BLaER1 (cell line): Measurements from ENCODE around the gene CLDN7.

Source experiments
- H3K27ac ChIP-seq: shearing (Covaris generic); formaldehyde crosslinking; 2 replicates; pipeline ENCODE4 v1.8.1; 2022
- H3K27me3 ChIP-seq: shearing (Covaris generic); formaldehyde crosslinking; 2 replicates; pipeline ENCODE4 v1.8.1; 2022
- H3K36me3 ChIP-seq: shearing (Covaris generic); formaldehyde crosslinking; 2 replicates; pipeline ENCODE4 v1.8.1; 2022
- H3K4me1 ChIP-seq: shearing (Covaris generic); formaldehyde crosslinking; 2 replicates; pipeline ENCODE4 v1.8.1; 2022
- H3K4me2 ChIP-seq: shearing (Covaris generic); formaldehyde crosslinking; 2 replicates; pipeline ENCODE4 v1.8.1; 2022
- H3K4me3 ChIP-seq: shearing (Covaris generic); formaldehyde crosslinking; 2 replicates; pipeline ENCODE4 v1.8.1; 2022
- H3K9ac ChIP-seq: shearing (Covaris generic); formaldehyde crosslinking; 2 replicates; pipeline ENCODE4 v1.8.1; 2022
- H3K9me3 ChIP-seq: shearing (Covaris generic); formaldehyde crosslinking; 2 replicates; pipeline ENCODE4 v1.8.1; 2022
- H4K20me1 ChIP-seq: shearing (Covaris generic); formaldehyde crosslinking; 2 replicates; pipeline ENCODE4 v1.8.1; 2022
- Cebpa-rat ChIP-seq: shearing (Covaris generic); IDR thresholded peaks from 2 replicates; pipeline ENCODE4 v1.8.1; 2022

Gene CLDN7

DNA sequence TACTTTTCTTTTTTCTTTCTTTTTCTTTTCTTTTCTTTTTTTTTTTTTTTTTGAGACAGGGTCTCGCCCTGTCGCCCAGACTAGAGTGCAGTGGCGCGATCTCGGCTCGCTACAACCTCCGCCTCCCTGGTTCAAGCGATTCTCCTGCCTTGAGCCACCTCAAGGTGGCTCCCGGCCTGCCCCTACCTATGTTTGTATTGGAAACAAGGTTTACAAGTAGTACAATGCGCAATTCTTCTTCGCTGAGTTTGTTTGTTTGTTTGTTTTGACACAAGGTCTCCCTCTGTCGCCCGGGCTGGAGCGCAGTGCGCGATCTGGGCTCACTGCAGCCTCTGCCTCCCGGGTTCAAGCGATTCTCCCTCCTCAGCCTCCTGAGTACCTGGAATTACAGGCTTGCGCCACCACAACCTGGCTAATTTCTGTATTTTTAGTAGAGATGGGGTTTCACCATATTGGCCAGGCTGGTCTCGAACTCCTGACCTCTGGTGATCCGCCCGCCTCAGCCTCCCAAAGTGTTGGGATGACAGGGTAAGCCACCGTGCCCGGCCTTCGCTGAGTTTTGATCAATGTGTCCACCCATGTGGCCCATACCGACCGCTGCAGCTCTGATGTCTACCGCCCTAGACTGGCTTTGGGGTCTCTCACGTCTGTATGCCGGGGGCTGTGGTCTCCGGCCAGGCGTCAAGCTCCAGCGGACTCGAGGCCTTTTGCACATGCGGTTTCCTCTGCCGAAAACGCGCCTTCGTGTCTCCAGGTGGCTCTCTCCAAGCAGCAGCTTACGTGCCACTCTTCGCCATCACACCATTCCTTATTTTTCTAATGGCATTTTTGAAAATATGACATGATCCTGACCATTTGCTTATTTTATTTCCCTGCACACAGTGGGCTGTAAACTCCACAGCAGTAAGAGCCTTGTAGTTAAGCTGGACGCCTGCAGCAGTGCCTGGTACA lies 33.2 kb upstream of the CLDN7 start:
- no peak for TF ChIP-seq Cebpa-rat
- Histone ChIP-seq H3K4me3 (peak overlapping the region; percentile 52), H3K27me3 (peaks cover 62% of the 10 kb centered on the region), H3K36me3 (no peaks in the 10 kb centered on the region), H3K27ac (no peak overlapping the region), H3K9me3 (no peaks in the 10 kb centered on the region), H3K9ac (no peak overlapping the region), H3K4me2 (peak overlapping the region; percentile 85), H3K4me1 (peaks cover 42% of the 10 kb centered on the region), H4K20me1 (no peaks in the 10 kb centered on the region)

DNA sequence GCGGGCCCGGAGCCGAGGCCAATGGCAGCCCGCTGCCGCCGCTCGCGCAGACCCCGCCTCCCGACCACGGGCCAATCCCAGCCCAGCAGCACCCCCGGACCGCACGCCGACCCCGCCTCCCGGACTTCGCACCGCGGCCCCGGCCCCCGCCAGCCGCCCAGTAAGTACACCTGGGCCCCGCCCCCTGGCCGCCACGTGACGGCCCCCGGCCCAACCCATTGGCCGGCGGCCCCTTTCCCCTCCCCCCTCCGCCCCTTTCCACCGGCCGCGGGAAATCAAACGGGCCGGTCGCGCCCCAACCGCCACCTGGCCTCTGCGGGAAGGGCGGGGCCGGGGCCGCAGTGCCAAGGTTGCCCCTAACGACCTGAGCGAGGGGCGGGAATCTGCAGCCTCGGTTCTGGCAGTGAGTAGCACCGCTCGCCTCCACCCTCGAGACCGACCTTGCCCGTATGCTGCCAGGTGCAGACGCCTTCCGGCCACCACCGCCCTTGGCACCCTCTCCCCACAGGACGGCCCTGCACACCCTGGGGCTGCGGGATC lies 32.4 kb upstream of the CLDN7 start, which contains the start of gene YBX2:
Gene YBX2, minus strand, starts transcription at position 26 of the 540 bp plus-strand sequence. CDS start 139 bp downstream, outside the sequence.
- no peak within 1 kb of the TSS for H3K9ac ChIP-seq
- peaks cover 42% of the 10 kb centered on the region for H3K4me1 ChIP-seq
- H3K4me3 ChIP-seq: peak within 1 kb of the TSS; percentile 52
- H4K20me1 ChIP-seq: no peaks in the 10 kb centered on the region
- peak within 1 kb of the TSS; percentile 85 for H3K4me2 ChIP-seq
- no peaks in the 10 kb centered on the region for H3K9me3 ChIP-seq
- H3K36me3 ChIP-seq: no peaks in the 10 kb centered on the region
- no peak for TF ChIP-seq Cebpa-rat
- peaks cover 66% of the 10 kb centered on the region for H3K27me3 ChIP-seq
- H3K27ac ChIP-seq: no peak within 1 kb of the TSS

DNA sequence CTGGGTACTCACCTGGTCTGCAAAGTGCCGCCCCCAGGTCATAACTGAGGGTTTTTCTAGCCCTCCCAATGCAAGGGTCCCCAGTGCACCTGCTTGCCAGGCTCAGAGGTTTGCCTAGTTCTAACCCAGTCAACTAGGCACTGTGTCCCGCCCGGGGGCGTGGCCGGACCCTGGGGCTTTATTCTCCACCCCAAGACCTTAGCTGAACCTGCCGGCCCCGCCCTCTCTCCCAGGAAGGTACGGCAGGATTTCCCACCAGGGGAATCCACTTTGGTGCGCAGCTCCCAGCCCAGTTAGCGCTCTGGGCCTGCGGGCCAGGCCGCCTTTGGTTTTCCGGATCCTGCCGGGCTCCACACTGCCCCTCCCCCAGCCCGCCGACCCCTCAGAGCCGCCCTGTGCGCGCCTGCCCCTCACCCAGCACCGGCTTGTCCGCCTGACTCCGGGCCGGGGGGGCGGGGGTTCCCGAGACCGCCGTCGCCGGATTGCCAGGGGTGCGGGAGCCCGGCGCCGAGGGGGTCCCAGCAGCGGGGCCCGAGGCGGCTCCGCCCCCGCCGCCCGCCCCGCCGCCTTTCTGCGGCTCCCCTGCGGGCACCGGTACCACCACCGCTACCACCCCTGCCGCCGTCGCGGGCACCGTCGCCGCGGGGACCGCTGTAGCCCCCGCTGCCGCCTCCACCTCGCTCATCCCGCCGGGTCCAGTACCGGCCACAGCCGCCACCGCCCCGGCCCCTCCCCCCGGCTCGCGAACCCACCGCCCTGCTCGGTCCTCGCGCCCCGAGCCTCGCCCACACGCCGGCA lies 31.7 kb upstream of the CLDN7 start:
- Histone ChIP-seq H3K9ac (no peak overlapping the region), H3K4me1 (peaks cover 42% of the 10 kb centered on the region), H3K4me3 (peak overlapping the region; percentile 52; the same call in 1 of the 2 replicates), H3K4me2 (peak overlapping the region; percentile 85), H3K27me3 (peaks cover 66% of the 10 kb centered on the region), H4K20me1 (no peaks in the 10 kb centered on the region), H3K27ac (no peak overlapping the region), H3K9me3 (no peaks in the 10 kb centered on the region), H3K36me3 (no peaks in the 10 kb centered on the region)
- no peak for TF ChIP-seq Cebpa-rat

DNA sequence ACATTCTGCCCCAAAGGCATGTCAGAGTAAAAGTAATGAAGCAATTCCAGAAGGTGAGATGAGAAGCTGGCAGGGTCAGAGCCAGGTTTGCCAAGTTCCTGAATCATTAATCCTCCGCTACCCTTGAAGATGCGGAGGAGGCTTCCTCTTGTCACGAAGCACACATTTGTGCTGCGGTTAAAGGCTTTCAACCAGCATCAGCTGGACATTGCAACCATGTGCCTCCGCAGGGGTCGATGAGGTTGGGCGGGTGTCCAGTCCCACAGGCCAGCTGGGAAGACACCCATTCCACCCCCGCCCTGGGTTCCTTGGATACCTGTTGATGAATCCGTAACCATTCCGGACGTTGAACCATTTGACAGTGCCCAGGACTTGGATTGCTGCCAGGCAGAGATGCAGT lies 30.9 kb upstream of the CLDN7 start:
- H3K4me3 ChIP-seq: no peak overlapping the region
- H3K36me3 ChIP-seq: no peaks in the 10 kb centered on the region
- peaks cover 66% of the 10 kb centered on the region for H3K27me3 ChIP-seq
- H3K9ac ChIP-seq: no peak overlapping the region
- TF ChIP-seq Cebpa-rat: no peak
- peak overlapping the region; percentile 23; the same call in 1 of the 2 replicates for H3K4me2 ChIP-seq
- H3K27ac ChIP-seq: no peak overlapping the region
- H4K20me1 ChIP-seq: no peaks in the 10 kb centered on the region
- no peaks in the 10 kb centered on the region for H3K9me3 ChIP-seq
- peaks cover 42% of the 10 kb centered on the region for H3K4me1 ChIP-seq

DNA sequence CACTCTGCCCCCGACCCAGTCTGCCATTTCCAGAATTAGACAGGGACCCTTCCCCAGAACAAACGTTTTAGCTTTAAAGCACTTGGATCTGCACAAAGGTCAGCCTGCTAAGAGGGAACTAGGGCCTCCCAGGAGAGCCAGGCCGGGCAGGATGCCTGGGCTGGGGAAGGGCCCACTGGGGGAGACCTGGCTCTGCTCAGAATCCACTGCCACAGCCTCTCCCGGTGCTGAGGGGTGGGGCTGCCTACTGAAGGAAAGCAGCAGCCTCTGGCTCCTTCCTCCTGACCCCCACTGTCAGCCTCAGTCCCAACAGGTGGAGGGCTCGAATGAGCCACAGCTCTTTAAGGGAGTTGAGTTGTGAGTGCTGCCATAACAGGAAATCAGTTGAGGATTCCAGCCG lies 30.5 kb upstream of the CLDN7 start:
- Histone ChIP-seq H3K36me3 (no peaks in the 10 kb centered on the region), H3K4me2 (peak overlapping the region; percentile 23; the same call in 1 of the 2 replicates), H4K20me1 (no peaks in the 10 kb centered on the region), H3K9me3 (no peaks in the 10 kb centered on the region), H3K27me3 (peaks cover 66% of the 10 kb centered on the region), H3K4me3 (no peak overlapping the region), H3K4me1 (peaks cover 42% of the 10 kb centered on the region), H3K9ac (no peak overlapping the region), H3K27ac (no peak overlapping the region)
- no peak for TF ChIP-seq Cebpa-rat

DNA sequence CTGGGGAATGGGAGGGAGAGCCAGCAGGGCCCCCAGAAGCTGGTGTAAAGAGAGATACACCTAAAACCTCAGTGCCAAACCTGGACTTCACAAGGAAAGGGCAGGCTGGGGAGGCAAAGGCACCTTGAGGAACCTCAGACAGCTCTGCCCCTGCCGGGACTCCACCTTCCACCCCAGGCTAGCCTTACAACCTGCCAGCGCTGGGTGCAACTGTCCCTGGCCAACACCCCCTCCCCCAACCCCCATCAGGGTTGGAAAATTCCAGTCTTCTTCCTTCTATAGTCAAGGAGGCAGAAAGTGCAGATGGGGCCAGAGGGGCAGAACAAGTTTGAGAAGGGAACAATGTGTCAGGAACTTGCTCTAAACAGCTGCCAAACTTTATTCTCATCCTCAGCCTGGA lies 29.9 kb upstream of the CLDN7 start:
- Histone ChIP-seq H4K20me1 (no peaks in the 10 kb centered on the region), H3K36me3 (no peaks in the 10 kb centered on the region), H3K27me3 (peaks cover 66% of the 10 kb centered on the region), H3K4me3 (no peak overlapping the region), H3K9ac (no peak overlapping the region), H3K4me1 (peaks cover 42% of the 10 kb centered on the region), H3K9me3 (no peaks in the 10 kb centered on the region), H3K4me2 (no peak overlapping the region), H3K27ac (no peak overlapping the region)
- TF ChIP-seq Cebpa-rat: no peak

DNA sequence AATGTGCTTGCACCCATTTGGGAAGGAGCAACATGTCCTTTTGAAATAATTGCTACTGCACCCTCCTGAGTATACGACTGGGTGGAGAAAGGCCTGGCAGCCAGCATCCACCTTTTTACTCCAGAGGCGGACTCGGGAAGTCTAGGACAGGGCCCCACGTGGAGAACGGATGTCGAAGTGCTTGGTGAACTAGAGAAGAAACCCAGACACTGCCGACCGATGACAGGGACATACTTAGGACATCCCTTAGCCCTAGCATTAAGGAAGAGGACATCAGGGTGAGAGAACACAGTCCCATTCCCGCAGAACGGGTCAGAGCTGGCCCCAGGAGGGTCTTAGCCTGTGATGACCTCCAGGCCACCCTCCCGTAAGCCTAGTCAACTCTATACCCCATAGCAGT lies 28.4 kb upstream of the CLDN7 start:
- peaks cover 42% of the 10 kb centered on the region for H3K4me1 ChIP-seq
- H3K27me3 ChIP-seq: peaks cover 51% of the 10 kb centered on the region
- no peak for TF ChIP-seq Cebpa-rat
- H4K20me1 ChIP-seq: no peaks in the 10 kb centered on the region
- H3K9me3 ChIP-seq: no peaks in the 10 kb centered on the region
- no peak overlapping the region for H3K4me2 ChIP-seq
- H3K4me3 ChIP-seq: no peak overlapping the region
- no peak overlapping the region for H3K27ac ChIP-seq
- H3K36me3 ChIP-seq: no peaks in the 10 kb centered on the region
- no peak overlapping the region for H3K9ac ChIP-seq

DNA sequence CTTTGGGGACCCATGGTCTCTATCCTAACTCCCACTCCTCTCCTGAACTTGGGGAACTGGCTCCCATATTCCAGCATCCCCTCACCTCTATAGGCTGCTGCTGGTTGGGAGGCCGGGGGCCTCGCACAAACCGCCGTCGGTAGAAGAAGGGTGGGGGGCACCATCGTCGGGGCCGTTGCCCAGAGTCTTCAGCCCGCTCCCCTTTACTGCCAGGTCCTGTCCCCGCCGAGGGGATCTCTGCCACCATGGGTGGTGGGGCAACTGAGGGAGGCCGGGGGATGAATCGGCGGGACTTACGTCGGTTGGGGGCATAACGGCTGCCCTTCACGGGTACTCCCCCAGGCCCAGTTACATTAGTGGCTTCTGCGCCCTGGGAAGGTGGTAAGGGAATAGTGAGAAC lies 27.9 kb upstream of the CLDN7 start:
- no peak overlapping the region for H3K4me2 ChIP-seq
- peaks cover 37% of the 10 kb centered on the region for H3K4me1 ChIP-seq
- no peak overlapping the region for H3K9ac ChIP-seq
- TF ChIP-seq Cebpa-rat: no peak
- no peaks in the 10 kb centered on the region for H3K36me3 ChIP-seq
- no peak overlapping the region for H3K27ac ChIP-seq
- peaks cover 46% of the 10 kb centered on the region for H3K27me3 ChIP-seq
- no peaks in the 10 kb centered on the region for H3K9me3 ChIP-seq
- H4K20me1 ChIP-seq: no peaks in the 10 kb centered on the region
- H3K4me3 ChIP-seq: no peak overlapping the region

DNA sequence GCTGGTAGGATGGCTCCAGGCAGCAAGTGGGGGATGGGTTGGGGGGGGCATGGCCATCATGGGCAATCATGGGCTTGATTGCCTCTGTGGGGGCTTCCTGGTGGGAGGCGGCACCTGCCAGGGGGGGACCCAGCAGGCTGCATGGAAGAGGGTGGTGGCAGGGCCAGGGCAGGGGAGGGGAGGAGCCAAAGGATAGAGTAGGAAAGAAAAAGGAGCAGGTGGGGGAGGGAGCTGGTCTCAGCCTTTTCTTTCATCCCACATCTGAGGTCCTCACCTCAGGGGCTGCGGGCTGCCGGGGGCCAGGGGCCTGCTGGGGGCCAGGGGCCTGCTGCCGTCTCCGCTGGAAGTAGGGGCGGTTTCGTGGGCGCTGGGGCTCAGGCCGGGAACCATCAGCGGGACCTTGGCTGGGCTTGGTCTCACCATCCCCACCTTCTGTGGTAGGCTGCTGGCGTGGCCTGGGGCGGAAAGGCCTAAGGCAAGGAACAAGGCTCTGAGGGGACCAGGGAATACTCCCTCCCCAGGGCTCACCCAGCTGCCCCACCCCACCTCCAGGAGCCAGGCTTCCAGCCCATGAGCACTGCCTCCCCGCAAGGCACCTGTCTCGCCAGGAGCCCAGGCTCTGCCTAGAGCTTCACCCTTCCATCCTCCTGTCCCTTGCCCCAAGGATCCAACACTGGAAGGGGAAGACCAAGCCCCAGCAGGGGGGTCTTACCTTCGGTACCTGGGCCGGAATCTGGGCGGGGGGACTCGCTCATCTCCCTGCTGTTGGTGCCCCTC lies 27.2 kb upstream of the CLDN7 start:
- Histone ChIP-seq H3K36me3 (no peaks in the 10 kb centered on the region), H3K27me3 (peaks cover 39% of the 10 kb centered on the region), H4K20me1 (no peaks in the 10 kb centered on the region)

More for the DNA sequence above, 27.2 kb upstream of the CLDN7 start:
- Histone ChIP-seq H3K27ac (no peak overlapping the region), H3K4me2 (no peak overlapping the region), H3K4me3 (no peak overlapping the region), H3K9ac (no peak overlapping the region), H3K9me3 (no peaks in the 10 kb centered on the region), H3K4me1 (peaks cover 30% of the 10 kb centered on the region)
- no peak for TF ChIP-seq Cebpa-rat
